ENCODE measurements around the gene PLAC1.

PLAC1 gene

GRCh38 chrX:134670134-134670924 is 12.1 kb upstream of the PLAC1 start:
- no peak for DNase-seq (ENCODE audit: low read depth)

DNA sequence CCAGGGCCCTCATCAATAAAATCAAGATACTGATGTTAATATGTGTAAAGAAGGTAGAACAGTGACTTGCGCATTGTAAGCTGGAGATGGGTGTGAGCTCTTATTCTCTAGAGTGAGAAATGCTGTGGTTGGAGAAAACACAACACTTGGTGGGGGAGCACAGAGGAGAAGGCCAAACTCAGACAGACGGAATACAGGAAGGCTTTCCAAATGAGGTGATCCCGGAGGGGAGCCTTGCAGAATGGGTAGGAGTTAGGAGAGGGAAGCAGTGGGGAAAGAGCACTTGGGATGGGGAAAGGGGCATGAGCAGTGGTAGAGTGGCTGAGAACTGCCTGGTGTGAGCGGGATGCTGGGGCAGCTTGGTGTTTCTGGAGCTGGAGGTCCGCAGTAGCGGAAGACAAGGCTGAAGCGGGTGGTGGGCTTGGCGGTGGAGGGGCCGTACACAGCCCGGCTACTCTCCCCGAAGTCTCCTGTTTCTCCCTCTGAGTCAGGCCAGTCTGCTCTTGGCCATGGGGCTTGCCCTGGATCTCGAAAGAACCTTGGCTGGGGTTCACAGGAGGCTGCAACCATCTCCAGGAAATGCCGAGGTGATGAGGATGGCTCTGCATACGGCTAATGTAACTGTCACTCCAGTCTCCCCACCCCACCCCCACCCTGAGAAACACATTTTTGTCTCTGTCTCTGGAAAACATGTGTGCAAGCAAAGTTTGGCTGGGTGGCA is 11.3 kb upstream of the PLAC1 start:
- no peak for DNase-seq (ENCODE audit: low read depth)

- DNase-seq (ENCODE audit: low read depth) = no peak
These were observed 5.9 kb upstream of the PLAC1 start for GRCh38 chrX:134664202-134664601.

DNA sequence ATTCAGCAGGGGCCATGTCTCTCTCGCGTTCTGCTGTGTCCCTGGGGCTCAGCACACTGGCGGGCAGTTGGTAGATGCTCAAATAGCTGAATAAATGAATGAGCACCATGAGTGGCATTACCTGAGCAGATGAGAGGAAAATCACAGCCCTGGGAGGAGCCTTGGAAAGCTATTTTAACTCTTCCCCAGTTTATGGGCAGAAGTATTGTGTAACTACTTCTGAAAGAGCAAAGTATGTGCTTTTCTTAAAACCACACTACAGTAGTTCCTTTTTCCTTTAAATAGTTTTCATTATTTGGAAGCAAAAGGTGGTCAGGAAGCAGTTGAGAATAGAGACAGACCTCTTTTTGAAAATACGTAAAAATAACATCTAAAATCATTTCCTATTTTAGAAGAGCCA is 3.0 kb upstream of the PLAC1 start:
- no peak for DNase-seq (ENCODE audit: low read depth)

- no peak for DNase-seq (ENCODE audit: low read depth)
These were observed 2.4 kb upstream of the PLAC1 start for GRCh38 chrX:134660627-134661026.

- DNase-seq (ENCODE audit: low read depth) = no peak
These were observed 1.5 kb upstream of the PLAC1 start for GRCh38 chrX:134659761-134660160.

DNA sequence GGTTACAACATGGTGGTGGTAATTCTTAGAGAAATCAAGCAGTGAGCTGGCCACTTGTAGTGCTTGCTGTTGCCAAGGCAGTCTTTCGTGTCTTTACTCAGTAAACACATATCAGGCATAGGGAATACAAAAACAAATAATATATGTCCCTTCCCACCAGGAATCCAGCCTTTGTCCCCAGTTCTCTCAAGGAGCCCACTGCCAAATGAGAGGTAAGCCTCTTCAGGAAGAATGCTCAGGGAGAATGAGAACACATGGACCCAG is 421 bp upstream of the PLAC1 start:
- DNase-seq (ENCODE audit: low read depth) = no peak

GRCh38 chrX:134654398-134655012 is 3.8 kb downstream of the PLAC1 start:
- no peak for DNase-seq (ENCODE audit: low read depth)

- DNase-seq (ENCODE audit: low read depth) = no peak
These were observed 4.4 kb downstream of the PLAC1 start for GRCh38 chrX:134653835-134654234.

GRCh38 chrX:134650701-134651100 is 7.6 kb downstream of the PLAC1 start:
- DNase-seq (ENCODE audit: low read depth) = no peak

DNA sequence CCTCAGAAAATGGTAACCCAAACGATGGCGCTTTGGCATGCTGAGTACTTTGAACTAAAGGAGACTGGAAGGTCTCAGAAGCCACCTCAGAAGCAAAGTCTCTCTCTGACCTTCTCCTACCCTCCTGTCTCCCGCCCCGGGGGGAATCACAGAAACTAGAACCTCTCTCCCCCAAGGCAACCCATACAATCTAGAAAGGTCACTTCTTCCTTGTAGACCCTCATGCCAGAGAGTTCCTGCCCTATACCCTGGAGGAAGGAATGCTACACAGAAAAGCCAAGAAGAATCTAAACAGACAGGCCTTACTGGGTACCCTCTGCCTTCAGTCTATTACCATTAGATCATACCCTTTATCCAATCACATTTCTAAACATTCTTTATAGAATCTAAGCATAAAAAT is 8.5 kb downstream of the PLAC1 start:
- DNase-seq (ENCODE audit: low read depth) = no peak

DNA sequence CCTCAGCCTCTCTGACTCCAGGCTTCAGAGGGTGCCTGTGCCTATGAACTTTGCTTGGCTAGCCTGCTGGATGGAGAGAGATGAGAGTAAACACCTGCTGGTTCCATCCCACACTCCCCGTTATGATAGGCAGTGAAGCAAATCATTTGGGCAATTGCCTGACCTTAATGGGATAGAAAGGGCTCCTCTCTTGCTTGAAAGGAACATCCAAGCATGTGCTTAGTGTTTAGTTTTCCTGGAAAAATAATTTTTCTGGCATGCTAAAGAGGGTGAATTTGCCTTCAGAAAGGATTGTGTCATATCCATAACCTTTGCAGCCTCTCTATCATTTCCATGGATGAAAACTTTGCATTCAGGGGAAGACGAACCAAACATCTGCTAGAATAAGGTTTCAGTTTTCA is 10.8 kb downstream of the PLAC1 start:
- no peak for DNase-seq (ENCODE audit: low read depth)

DNA sequence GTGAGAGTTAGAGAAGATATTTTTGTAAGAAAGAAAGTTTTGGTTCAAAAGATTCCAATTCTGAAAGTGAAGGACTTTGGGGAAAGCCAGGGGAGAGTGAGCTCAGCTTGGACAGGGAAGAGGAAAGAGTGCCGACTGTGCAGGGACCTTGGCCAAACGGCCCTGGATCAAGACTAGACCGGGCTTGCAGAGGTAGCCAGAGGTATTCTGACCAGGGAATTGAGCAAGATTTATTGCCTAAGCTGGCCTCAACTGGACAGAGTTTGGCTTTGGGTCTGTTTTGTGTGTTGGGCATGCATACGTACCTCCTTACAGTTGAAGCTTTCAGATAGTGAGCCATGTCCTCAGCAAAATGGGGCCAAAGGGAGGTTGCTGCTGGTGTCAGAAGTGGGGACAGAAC is 11.6 kb downstream of the PLAC1 start:
- no peak for DNase-seq (ENCODE audit: low read depth)

DNA sequence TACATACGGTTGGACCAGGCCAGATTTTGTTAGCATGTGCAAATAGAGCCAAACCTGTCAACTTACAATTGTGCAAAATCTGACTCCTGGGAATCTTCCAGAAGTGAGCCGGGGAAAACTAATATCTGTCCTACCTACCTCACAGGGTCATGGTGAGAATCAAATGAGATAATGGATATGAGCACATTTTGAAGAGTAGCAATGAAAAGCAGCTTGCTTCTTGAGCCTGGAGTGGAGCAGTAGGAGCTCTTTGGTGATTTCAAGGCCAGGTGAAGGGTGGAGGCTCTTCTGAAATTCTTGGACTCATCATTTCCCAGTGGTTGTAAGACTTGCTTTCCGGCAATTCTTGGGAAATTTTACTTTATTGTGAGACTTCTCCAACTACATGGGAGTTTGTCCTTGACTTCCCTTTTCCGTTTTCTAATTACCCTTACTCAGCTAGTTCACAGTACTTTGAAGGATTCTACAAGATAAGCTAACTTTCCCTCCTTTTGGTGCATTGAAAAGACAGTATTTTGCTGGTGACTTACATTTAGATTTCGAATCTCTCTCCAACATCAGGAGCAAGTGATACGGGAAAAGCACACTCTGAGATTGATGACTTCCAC is 12.2 kb downstream of the PLAC1 start:
- no peak for DNase-seq (ENCODE audit: low read depth)

DNA sequence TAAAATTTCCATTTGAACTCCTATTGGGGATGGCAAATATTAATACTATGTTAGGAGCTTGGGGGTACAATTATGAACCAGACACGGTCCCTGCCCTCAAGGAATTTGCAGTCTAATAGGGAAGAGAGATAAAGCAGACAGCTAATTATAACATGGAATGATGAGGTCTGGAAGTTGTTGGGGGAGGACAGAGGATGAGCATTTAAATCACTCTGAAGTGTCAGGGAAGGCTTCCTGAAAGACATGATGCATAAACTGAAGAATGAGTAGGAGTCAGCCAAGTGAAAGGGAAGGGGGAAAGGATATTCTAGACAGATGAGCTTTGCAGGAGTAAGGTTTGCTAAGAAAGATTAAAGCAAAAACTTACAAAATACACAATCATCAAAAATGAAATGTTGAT is 15.9 kb downstream of the PLAC1 start:
- DNase-seq (ENCODE audit: low read depth) = no peak

GRCh38 chrX:134641346-134641745 is 16.9 kb downstream of the PLAC1 start:
- no peak for DNase-seq (ENCODE audit: low read depth)

- DNase-seq (ENCODE audit: low read depth) = no peak
These were observed 17.4 kb downstream of the PLAC1 start for GRCh38 chrX:134640914-134641313.

DNA sequence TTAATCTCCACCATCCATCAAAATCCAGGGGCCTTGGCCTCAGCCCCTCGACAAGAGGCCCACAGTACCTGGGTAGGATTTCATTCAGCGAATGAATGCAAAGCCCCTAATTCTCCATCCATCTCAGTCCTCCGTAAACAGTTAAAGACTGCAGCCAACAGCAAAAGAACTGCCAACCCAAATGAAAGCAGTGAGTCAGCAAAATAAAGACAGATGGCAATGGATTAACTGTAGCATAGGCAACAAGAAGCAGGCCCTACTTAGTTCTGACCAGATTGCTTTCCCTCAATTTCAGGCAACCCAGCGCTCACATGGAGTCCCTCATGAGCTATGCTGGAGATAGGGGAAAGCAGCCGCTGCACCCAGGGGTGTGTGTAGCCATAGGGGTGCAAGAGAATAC is 21.4 kb downstream of the PLAC1 start:
- no peak for DNase-seq (ENCODE audit: low read depth)

GRCh38 chrX:134634691-134635090 is 23.6 kb downstream of the PLAC1 start:
- DNase-seq (ENCODE audit: low read depth) = no peak

- DNase-seq (ENCODE audit: low read depth) = no peak
These were observed 24.4 kb downstream of the PLAC1 start for GRCh38 chrX:134633832-134634231.

DNA sequence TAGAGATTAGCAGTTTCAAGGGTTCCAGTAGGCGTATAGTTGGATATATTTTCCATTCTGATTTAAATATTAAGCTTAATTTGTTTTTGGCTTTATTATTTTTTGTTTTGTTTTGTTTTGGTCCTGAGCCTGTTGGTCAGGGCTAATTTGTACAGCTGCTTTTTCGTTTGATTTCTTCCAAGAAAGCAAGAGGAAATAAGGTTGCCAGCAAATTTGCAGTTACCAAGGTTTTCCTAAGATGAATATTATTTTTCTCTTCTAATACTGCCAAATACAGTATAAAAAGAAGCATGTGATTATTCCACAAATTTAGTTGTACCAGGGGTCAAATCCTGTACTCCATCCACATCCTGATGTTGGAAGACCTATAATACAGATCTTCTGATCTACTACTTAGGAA is 24.9 kb downstream of the PLAC1 start:
- no peak for DNase-seq (ENCODE audit: low read depth)

DNA sequence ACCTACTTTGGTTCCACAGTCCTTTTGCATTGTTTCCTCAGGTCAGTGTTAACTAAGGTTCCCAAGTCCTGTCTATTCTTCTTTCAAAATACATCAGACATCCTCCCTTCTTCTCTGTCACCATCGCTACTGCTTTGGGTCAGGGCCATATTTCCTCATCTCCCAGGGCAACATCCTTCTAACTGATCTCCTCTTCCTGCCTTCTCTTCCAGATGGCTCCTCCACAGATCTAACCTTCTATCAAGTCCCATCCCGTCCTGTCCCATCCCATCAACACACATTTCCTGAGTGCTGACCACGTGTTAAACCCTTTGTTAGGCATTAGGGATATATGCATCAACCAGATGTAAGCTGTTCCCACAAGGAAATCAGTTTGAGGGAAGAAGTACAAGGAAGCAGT is 25.9 kb downstream of the PLAC1 start:
- DNase-seq (ENCODE audit: low read depth) = no peak

All from activated T-helper 9 cell treated with anti-CD3 and anti-CD28 coated beads, Interleukin-2, amount 50 U/mL, for 16 hours (primary cell).